ENCODE measurements around the gene NCAM1.
"Not testable (repeated sequence)": the region's sequence is repeated elsewhere in the genome, so short reads cannot be mapped to it uniquely, and the experiment has no call there.

NCAM1 gene

GRCh38 chr11:113022262-113022661, 61.0 kb downstream of the NCAM1 start:
- DNase-seq (ENCODE audit: low spot score), result no peak

GRCh38 chr11:113023228-113023627, 62.0 kb downstream of the NCAM1 start:
- no peak for DNase-seq (ENCODE audit: low spot score)

GRCh38 chr11:113023986-113024385, 62.8 kb downstream of the NCAM1 start:
- DNase-seq (ENCODE audit: low spot score), result no peak

GRCh38 chr11:113026778-113027177, 65.6 kb downstream of the NCAM1 start:
- no peak for DNase-seq (ENCODE audit: low spot score)

GRCh38 chr11:113034576-113034975, 73.4 kb downstream of the NCAM1 start:
- no peak for DNase-seq (ENCODE audit: low spot score)

GRCh38 chr11:113035708-113036107, 74.5 kb downstream of the NCAM1 start:
- DNase-seq (ENCODE audit: low spot score), result no peak

GRCh38 chr11:113043698-113044097, 82.5 kb downstream of the NCAM1 start:
- DNase-seq (ENCODE audit: low spot score), result no peak

GRCh38 chr11:113045146-113045545, 83.9 kb downstream of the NCAM1 start:
- DNase-seq (ENCODE audit: low spot score), result no peak

GRCh38 chr11:113046866-113047265, 85.6 kb downstream of the NCAM1 start:
- DNase-seq (ENCODE audit: low spot score), result no peak

GRCh38 chr11:113048820-113049768, 87.9 kb downstream of the NCAM1 start:
- no peak for DNase-seq (ENCODE audit: low spot score)

GRCh38 chr11:113053042-113053441, 91.8 kb downstream of the NCAM1 start:
- DNase-seq (ENCODE audit: low spot score), result not testable (repeated sequence)

GRCh38 chr11:113057038-113057437, 95.8 kb downstream of the NCAM1 start:
- DNase-seq (ENCODE audit: low spot score), result no peak

GRCh38 chr11:113059548-113059947, 98.3 kb downstream of the NCAM1 start:
- DNase-seq (ENCODE audit: low spot score), result no peak

GRCh38 chr11:113065330-113065729, 104.1 kb downstream of the NCAM1 start:
- DNase-seq (ENCODE audit: low spot score), result no peak

GRCh38 chr11:113072237-113072858, 111.1 kb downstream of the NCAM1 start:
- no peak for DNase-seq (ENCODE audit: low spot score)

GRCh38 chr11:113073290-113073953, 112.2 kb downstream of the NCAM1 start:
- no peak for DNase-seq (ENCODE audit: low spot score)

GRCh38 chr11:113075586-113076095, 114.4 kb downstream of the NCAM1 start:
- no peak for DNase-seq (ENCODE audit: low spot score)

GRCh38 chr11:113077379-113077778, 116.2 kb downstream of the NCAM1 start:
- no peak for DNase-seq (ENCODE audit: low spot score)

- DNase-seq (ENCODE audit: low spot score), result no peak
Measured at GRCh38 chr11:113082341-113082955, 121.2 kb downstream of the NCAM1 start.

GRCh38 chr11:113083571-113083970, 122.4 kb downstream of the NCAM1 start:
- DNase-seq (ENCODE audit: low spot score), result no peak

GRCh38 chr11:113084297-113084696, 123.1 kb downstream of the NCAM1 start:
- DNase-seq (ENCODE audit: low spot score), result no peak

GRCh38 chr11:113085446-113085845, 124.2 kb downstream of the NCAM1 start:
- no peak for DNase-seq (ENCODE audit: low spot score)

All from kidney capillary endothelial cell (primary cell).